HG03108 (cell line): ENCODE results near the gene TBC1D10B.
"Not testable (repeated sequence)": the region's sequence is repeated elsewhere in the genome, so short reads cannot be mapped to it uniquely, and the experiment has no call there.

ENCODE experiments used
- ATAC-seq: cut with Tn5 transposase; IDR thresholded peaks from one replicate; pipeline ENCODE4 v1.9.1; 2021; ENCODE audit warnings: moderate library complexity; ENCODE audit not compliant: unreplicated experiment

TBC1D10B gene

DNA sequence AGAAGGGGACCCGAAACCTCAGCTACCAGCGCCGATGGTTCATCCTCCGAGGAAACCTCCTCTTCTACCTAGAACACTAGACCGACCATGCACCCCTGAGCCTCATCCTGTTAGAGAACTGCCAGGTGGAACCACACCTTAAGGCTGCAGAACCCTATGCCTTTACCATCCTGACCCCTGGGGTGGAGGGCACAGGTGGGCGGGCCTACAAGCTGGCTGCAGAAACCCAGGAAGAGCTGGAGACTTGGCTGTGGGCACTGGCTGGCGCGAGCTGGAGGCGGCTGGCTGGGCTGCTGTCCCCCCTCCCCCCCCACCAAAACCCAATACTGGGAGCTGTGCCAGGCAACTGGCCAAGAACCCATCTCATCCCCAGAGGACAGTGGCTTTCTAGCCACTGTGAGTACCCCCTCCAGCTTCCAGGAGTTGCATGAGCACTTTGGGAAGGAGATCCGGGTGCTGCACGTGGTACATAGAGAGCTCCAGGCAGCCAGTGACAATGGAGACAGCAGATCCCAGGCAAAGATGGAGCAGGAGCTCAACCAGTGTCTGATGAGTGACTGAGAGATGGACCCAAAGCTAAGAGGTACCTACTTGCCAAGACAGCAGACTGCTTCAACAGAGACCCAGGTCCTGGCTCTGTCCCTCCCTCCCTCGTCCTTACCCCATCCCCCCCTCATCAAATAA, 13.8 kb downstream of the TBC1D10B start:
- no peak for ATAC-seq

GRCh38 chr16:30355954-30356308, 14.4 kb downstream of the TBC1D10B start:
- ATAC-seq, result no peak

DNA sequence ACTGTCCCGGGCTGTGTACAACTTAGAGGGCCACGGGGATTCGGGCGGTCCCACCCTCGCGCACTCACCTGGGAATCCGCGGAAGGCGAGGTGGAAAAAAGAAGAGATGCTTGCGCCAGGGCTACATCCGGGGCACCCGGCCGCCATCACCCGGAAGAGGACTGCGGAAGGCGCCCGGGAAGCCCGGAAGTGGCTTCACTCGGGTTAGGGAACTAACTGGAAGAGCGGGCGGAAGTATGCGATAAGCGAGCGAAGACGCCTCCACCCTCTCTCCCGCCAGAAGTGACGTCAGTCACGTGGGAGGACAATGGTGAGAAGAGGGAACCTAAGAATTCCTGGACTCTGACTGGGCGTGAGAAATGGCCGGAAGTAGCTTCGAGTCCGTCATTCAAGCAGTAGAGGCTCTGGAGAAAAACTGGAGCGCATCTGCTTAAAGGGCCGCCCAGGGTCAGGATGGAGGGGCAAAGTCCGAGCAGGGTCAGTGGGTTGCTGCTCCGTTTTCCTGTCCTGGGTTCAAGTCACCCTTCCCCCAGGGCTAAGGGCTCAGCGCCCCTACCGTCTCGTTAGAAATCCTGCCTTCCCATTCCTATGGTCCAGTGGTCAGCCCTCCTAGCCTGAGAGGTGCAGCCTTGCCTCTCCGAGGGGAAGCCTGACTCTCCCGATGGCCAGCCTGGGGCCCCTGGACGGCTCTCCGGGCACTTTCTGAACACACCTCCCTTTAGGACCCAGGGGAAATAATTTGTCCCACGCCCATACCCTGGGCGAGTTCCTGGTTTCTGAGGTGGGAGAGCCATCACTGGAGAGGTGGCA, 14.9 kb downstream of the TBC1D10B start, which contains the start of gene CD2BP2:
Gene CD2BP2 (minus strand): TSS at position 165 of the 810 bp plus-strand sequence. CDS start 627 bp downstream, outside the sequence.
- ATAC-seq, result peak; percentile 54

- no peak for ATAC-seq
These were observed 15.7 kb downstream of the TBC1D10B start for GRCh38 chr16:30354423-30355143.

GRCh38 chr16:30353438-30354129, 16.7 kb downstream of the TBC1D10B start:
- no peak for ATAC-seq

DNA sequence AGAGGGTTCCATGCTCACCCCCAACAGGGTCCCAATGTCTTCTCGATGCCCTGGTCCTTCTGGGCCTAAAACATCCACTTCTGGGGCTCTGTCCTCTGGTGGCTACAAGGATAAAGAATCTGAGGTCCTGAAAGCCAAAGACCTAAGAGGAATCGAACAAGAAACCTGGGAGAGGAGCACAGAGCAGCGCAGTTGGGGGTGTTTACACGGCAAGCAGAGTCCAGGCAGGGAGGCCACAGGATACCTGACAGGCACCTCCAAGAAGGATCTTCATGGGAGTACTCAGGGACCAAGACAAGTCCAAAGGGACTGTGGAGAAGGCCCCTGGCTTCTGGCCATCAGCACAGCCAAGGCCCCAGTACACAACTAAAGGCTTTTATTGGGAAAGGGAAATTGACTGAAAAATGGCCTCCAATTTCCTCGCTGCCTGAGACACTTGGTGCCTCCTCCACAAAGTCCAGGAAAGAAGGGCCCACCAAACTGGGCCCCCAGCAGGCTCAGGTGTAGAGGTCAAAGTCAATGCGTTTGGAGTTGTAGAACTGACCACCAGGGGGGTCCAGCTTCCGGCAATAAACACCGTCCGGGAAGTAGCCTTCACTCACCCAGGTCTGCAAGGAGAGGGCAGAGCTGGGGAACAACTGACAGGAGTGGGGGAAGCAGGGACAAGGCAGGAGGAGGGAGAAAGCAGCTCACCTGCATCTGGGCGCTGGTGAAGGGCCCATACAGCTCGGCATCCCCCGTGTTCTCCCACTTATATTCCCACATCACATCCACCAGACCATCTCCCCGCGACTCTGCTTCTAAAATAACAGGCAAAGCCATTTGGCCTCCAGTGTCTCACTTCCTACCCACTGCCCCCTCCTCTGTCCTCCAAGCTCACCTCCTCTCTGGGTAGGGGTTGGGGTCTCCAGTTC, 17.5 kb downstream of the TBC1D10B start:
- no peak for ATAC-seq

GRCh38 chr16:30351586-30352419, 18.5 kb downstream of the TBC1D10B start:
- ATAC-seq, result no peak

DNA sequence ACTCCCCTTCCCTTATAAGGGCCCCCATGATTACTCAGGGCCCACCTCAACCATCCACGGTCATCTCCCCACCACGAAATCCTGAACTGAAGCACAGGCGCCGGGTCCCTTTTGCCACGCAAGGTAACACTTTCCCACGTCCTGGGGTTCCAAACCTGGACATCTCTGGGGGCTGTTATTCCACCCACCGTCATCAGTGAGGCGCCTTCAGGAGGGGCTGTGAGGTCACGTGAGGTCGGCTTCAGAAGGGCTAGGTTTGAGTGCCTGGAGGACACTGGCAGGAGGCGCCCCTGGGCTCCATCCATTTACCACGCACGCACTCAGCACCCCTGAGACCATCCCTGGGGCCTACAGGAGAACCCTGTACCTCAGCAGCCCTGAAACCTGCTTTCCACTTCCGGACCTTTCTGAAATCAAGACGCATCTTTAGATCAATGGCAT, 19.3 kb downstream of the TBC1D10B start:
- ATAC-seq, result no peak

- peak; percentile 42 for ATAC-seq
These were observed 20.0 kb downstream of the TBC1D10B start for GRCh38 chr16:30350134-30350871.

DNA sequence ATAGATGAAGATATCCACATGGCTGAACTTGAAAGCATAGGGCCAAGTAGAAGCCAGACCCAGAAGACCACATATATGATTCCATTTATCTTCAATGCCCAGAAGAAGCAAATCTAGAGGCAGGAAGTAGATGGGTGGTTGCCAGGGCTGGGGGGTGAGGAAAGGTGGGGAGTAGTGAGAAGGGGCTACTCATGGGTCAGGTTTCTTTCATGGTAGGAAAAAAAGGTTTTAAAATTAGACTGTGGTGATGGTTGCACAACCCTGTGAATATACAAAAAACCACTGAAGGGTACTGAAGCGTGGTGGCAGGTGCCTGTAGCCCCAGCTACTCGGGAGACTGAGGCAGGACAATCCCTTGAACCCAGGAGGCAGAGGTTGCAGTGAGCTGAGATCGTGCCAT, 20.6 kb downstream of the TBC1D10B start:
- ATAC-seq, result peak; percentile 39

DNA sequence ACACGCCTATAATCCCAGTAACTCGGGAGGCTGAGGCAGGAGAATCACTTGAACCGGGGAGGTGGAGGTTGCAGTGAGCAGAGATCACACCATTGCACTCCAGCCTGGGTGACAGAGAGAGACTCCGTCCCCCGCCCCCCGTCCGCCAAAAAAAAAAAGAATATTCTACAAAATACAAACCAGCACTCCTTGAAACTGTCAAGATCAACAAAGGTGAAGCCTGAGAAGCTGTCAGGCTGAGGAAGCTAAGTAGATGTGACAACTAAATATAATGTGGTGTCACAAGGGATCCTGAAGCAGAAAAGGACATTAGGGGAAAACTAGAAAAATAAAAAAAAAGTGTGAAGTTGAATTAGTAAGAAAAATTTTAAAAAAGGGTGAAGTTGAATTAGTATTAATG, 21.4 kb downstream of the TBC1D10B start:
- no peak for ATAC-seq

DNA sequence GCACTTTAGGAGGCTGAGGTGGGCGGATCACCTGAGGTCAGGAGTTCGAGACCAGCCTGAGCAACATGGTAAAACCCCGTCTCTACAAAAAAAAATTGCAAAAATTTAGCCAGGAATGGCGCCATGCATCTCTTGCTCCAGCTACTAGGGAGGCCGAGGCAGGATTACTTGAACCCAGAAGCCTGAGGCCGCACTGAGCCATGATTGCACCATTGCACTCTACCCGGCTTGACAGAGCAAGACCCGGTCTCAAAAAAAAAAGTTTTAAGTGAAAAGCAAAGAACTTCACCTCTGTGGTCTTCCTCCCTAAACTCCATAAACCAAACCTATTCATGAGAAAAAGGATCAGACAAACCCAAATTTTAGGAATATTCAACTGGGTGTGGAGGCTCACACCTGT, 22.2 kb downstream of the TBC1D10B start:
- no peak for ATAC-seq

- no peak for ATAC-seq
These were observed 24.0 kb downstream of the TBC1D10B start for GRCh38 chr16:30346286-30346685.

- ATAC-seq, result not testable (repeated sequence)
These were observed 26.8 kb downstream of the TBC1D10B start for GRCh38 chr16:30343491-30343820.

- ATAC-seq, result no peak
These were observed 27.4 kb downstream of the TBC1D10B start for GRCh38 chr16:30342751-30343490.

DNA sequence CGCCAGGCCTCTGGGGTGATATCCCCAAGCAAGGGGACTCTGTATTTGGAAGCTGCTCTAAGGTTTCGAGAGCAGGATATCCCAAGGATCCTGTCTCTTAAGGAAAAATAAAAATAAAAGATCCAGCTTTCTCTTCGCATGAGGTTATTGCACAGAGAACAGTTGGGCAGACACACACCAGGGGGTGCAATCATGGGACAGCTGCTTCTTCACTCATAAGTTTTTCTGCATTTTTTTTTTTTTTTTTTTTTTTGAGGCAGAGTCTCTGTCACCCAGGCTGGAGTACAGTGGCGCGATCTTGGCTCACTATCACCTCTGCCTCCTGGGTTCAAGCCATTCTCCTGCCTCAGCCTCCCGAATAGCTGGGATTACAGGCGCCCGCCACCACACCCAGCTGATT, 28.3 kb downstream of the TBC1D10B start:
- not testable (repeated sequence) for ATAC-seq

DNA sequence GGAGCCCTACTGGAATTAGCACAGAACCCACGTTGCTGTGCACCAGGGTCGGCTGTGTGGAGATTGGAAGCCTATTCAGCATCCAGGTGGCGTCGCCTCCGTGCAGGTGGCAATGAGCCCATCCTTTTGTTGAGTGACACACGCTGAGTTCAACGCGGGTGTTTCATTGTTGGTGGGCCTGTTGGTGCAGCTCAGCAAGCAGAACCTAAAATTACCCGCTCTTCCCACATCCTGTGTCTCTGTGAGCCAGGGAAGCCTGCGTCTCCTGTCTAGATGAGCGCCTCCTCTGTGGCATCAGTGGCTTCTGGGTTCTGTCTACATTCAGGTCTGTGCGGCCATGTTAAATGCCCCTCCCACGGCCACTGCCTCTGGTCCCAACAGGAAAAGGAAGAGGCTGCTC, 29.7 kb downstream of the TBC1D10B start:
- ATAC-seq, result no peak

- not testable (repeated sequence) for ATAC-seq
These were observed 31.6 kb downstream of the TBC1D10B start for GRCh38 chr16:30338715-30339114.
